Measurements from ENCODE around the gene PLIN3.
"Not testable (repeated sequence)": the region's sequence is repeated elsewhere in the genome, so short reads cannot be mapped to it uniquely, and the experiment has no call there.

The PLIN3 gene

GRCh38 chr19:4823577-4823976, 43.9 kb downstream of the PLIN3 start:
- Histone ChIP-seq H3K36me3 (ENCODE audit: control insufficient read depth in 2 of 2, insufficient read depth in 2 of 2, low read length in 2 of 2) (no peaks in the 10 kb centered on the region), H3K4me3 (ENCODE audit: low read length in 2 of 2) (no peak overlapping the region), H3K9ac (ENCODE audit: low read length in 2 of 2) (no peak overlapping the region), H3K27me3 (ENCODE audit: control insufficient read depth in 1 of 2, insufficient read depth in 2 of 2, low read length in 2 of 2) (no peaks in the 10 kb centered on the region), H3K4me1 (ENCODE audit: control insufficient read depth, insufficient read depth, low read length) (no peaks in the 10 kb centered on the region), H3K27ac (ENCODE audit: low read length) (no peak overlapping the region), H3K9me3 (ENCODE audit: control insufficient read depth in 2 of 2, low read length in 2 of 2) (no peaks in the 10 kb centered on the region)

- H3K27ac ChIP-seq (ENCODE audit: low read length); H3K9ac ChIP-seq (ENCODE audit: low read length in 2 of 2); H3K27me3 ChIP-seq (ENCODE audit: control insufficient read depth in 1 of 2, insufficient read depth in 2 of 2, low read length in 2 of 2); H3K4me1 ChIP-seq (ENCODE audit: control insufficient read depth, insufficient read depth, low read length); H3K4me3 ChIP-seq (ENCODE audit: low read length in 2 of 2); H3K9me3 ChIP-seq (ENCODE audit: control insufficient read depth in 2 of 2, low read length in 2 of 2); H3K36me3 ChIP-seq (ENCODE audit: control insufficient read depth in 2 of 2, insufficient read depth in 2 of 2, low read length in 2 of 2): not testable (repeated sequence)
Measured at GRCh38 chr19:4822354-4822753, 45.1 kb downstream of the PLIN3 start.

- no peaks in the 10 kb centered on the region for H3K4me1 ChIP-seq (ENCODE audit: control insufficient read depth, insufficient read depth, low read length)
- no peak overlapping the region for H3K27ac ChIP-seq (ENCODE audit: low read length)
- H3K4me3 ChIP-seq (ENCODE audit: low read length in 2 of 2) = no peak overlapping the region
- H3K36me3 ChIP-seq (ENCODE audit: control insufficient read depth in 2 of 2, insufficient read depth in 2 of 2, low read length in 2 of 2) = peaks cover 6 to 11% of the 10 kb centered on the region in 2 donors
- H3K9me3 ChIP-seq (ENCODE audit: control insufficient read depth in 2 of 2, low read length in 2 of 2) = no peaks in the 10 kb centered on the region
- no peaks in the 10 kb centered on the region for H3K27me3 ChIP-seq (ENCODE audit: control insufficient read depth in 1 of 2, insufficient read depth in 2 of 2, low read length in 2 of 2)
- H3K9ac ChIP-seq (ENCODE audit: low read length in 2 of 2) = no peak overlapping the region
Measured at GRCh38 chr19:4821265-4821664, 46.2 kb downstream of the PLIN3 start.

- Histone ChIP-seq H3K4me3 (ENCODE audit: low read length in 2 of 2) (no peak overlapping the region), H3K9me3 (ENCODE audit: control insufficient read depth in 2 of 2, low read length in 2 of 2) (no peaks in the 10 kb centered on the region), H3K36me3 (ENCODE audit: control insufficient read depth in 2 of 2, insufficient read depth in 2 of 2, low read length in 2 of 2) (peaks cover 6 to 11% of the 10 kb centered on the region in 2 donors), H3K27ac (ENCODE audit: low read length) (no peak overlapping the region), H3K27me3 (ENCODE audit: control insufficient read depth in 1 of 2, insufficient read depth in 2 of 2, low read length in 2 of 2) (no peaks in the 10 kb centered on the region), H3K4me1 (ENCODE audit: control insufficient read depth, insufficient read depth, low read length) (peaks cover 10% of the 10 kb centered on the region), H3K9ac (ENCODE audit: low read length in 2 of 2) (no peak overlapping the region)
Measured at GRCh38 chr19:4817467-4818277, 49.8 kb downstream of the PLIN3 start.

GRCh38 chr19:4816950-4817278, 50.6 kb downstream of the PLIN3 start:
- Histone ChIP-seq H3K4me1 (ENCODE audit: control insufficient read depth, insufficient read depth, low read length) (peaks cover 10% of the 10 kb centered on the region), H3K27me3 (ENCODE audit: control insufficient read depth in 1 of 2, insufficient read depth in 2 of 2, low read length in 2 of 2) (no peaks in the 10 kb centered on the region), H3K27ac (ENCODE audit: low read length) (no peak overlapping the region), H3K9me3 (ENCODE audit: control insufficient read depth in 2 of 2, low read length in 2 of 2) (no peaks in the 10 kb centered on the region), H3K36me3 (ENCODE audit: control insufficient read depth in 2 of 2, insufficient read depth in 2 of 2, low read length in 2 of 2) (peaks cover 6 to 11% of the 10 kb centered on the region in 2 donors), H3K9ac (ENCODE audit: low read length in 2 of 2) (no peak overlapping the region), H3K4me3 (ENCODE audit: low read length in 2 of 2) (no peak overlapping the region)

GRCh38 chr19:4816202-4816949, 51.1 kb downstream of the PLIN3 start:
- Histone ChIP-seq H3K4me3 (ENCODE audit: low read length in 2 of 2) (peak overlapping the region; percentile 52 to 61), H3K9me3 (ENCODE audit: control insufficient read depth in 2 of 2, low read length in 2 of 2) (no peaks in the 10 kb centered on the region), H3K4me1 (ENCODE audit: control insufficient read depth, insufficient read depth, low read length) (peaks cover 10% of the 10 kb centered on the region), H3K36me3 (ENCODE audit: control insufficient read depth in 2 of 2, insufficient read depth in 2 of 2, low read length in 2 of 2) (peaks cover 6 to 11% of the 10 kb centered on the region in 2 donors), H3K27ac (ENCODE audit: low read length) (peak overlapping the region; percentile 18), H3K9ac (ENCODE audit: low read length in 2 of 2) (peak overlapping the region in 1 of 2 donors; percentile 37), H3K27me3 (ENCODE audit: control insufficient read depth in 1 of 2, insufficient read depth in 2 of 2, low read length in 2 of 2) (no peaks in the 10 kb centered on the region)

- H3K27ac ChIP-seq (ENCODE audit: low read length) = peak overlapping the region; percentile 18
- peaks cover 10% of the 10 kb centered on the region for H3K4me1 ChIP-seq (ENCODE audit: control insufficient read depth, insufficient read depth, low read length)
- H3K9ac ChIP-seq (ENCODE audit: low read length in 2 of 2) = peak overlapping the region in 1 of 2 donors; percentile 37
- H3K27me3 ChIP-seq (ENCODE audit: control insufficient read depth in 1 of 2, insufficient read depth in 2 of 2, low read length in 2 of 2) = no peaks in the 10 kb centered on the region
- H3K4me3 ChIP-seq (ENCODE audit: low read length in 2 of 2) = peak overlapping the region; percentile 52 to 61
- H3K9me3 ChIP-seq (ENCODE audit: control insufficient read depth in 2 of 2, low read length in 2 of 2) = no peaks in the 10 kb centered on the region
- H3K36me3 ChIP-seq (ENCODE audit: control insufficient read depth in 2 of 2, insufficient read depth in 2 of 2, low read length in 2 of 2) = peaks cover 6 to 11% of the 10 kb centered on the region in 2 donors
Measured at GRCh38 chr19:4815426-4816201, 51.9 kb downstream of the PLIN3 start.

GRCh38 chr19:4814625-4815425, 52.6 kb downstream of the PLIN3 start:
- H3K9me3 ChIP-seq (ENCODE audit: control insufficient read depth in 2 of 2, low read length in 2 of 2) = no peaks in the 10 kb centered on the region
- peaks cover 6 to 11% of the 10 kb centered on the region in 2 donors for H3K36me3 ChIP-seq (ENCODE audit: control insufficient read depth in 2 of 2, insufficient read depth in 2 of 2, low read length in 2 of 2)
- no peak overlapping the region for H3K9ac ChIP-seq (ENCODE audit: low read length in 2 of 2)
- peaks cover 10% of the 10 kb centered on the region for H3K4me1 ChIP-seq (ENCODE audit: control insufficient read depth, insufficient read depth, low read length)
- H3K4me3 ChIP-seq (ENCODE audit: low read length in 2 of 2) = peak overlapping the region in 1 of 2 donors; percentile 42
- no peak overlapping the region for H3K27ac ChIP-seq (ENCODE audit: low read length)
- no peaks in the 10 kb centered on the region for H3K27me3 ChIP-seq (ENCODE audit: control insufficient read depth in 1 of 2, insufficient read depth in 2 of 2, low read length in 2 of 2)

GRCh38 chr19:4811328-4812131, 55.9 kb downstream of the PLIN3 start:
- Histone ChIP-seq H3K9ac (ENCODE audit: low read length in 2 of 2) (no peak overlapping the region), H3K4me3 (ENCODE audit: low read length in 2 of 2) (no peak overlapping the region), H3K4me1 (ENCODE audit: control insufficient read depth, insufficient read depth, low read length) (peaks cover 10% of the 10 kb centered on the region), H3K9me3 (ENCODE audit: control insufficient read depth in 2 of 2, low read length in 2 of 2) (no peaks in the 10 kb centered on the region), H3K27me3 (ENCODE audit: control insufficient read depth in 1 of 2, insufficient read depth in 2 of 2, low read length in 2 of 2) (no peaks in the 10 kb centered on the region), H3K36me3 (ENCODE audit: control insufficient read depth in 2 of 2, insufficient read depth in 2 of 2, low read length in 2 of 2) (peaks cover 0 to 2% of the 10 kb centered on the region in 2 donors), H3K27ac (ENCODE audit: low read length) (no peak overlapping the region)
